A549 (cell line): ENCODE data around the gene MED16. TPM values are rescaled to one million over a fixed set of nuclear protein-coding genes. Genes with fewer than 3 reads are reported as not detected.
"Not testable (repeated sequence)": the region's sequence is repeated elsewhere in the genome, so short reads cannot be mapped to it uniquely, and the experiment has no call there.

Experiments used
- ATAC-seq, 2 experiments: fragments of 200-7000 bp in 1 of 2; fragments of >200 bp in 1 of 2; cut with Nextera tagmentation in 1 of 2; cut with Tn5 transposase in 1 of 2; 3 replicates each; pipeline versions ENCODE4 v1.8.0 to v1.9.1; 2018 to 2020; ENCODE audit warnings: mild to moderate bottlenecking in 1 of 2, moderate library complexity in 1 of 2
- CTCF ChIA-PET: fragments of 300-600 bp; sonication (Branson Sonifier 250); formaldehyde crosslinking; extraction: SDS; loops from one replicate; lab custom pipeline; 2021; ENCODE audit warnings: antibody characterized with exemption, inconsistent platforms; lab: Yijun Ruan, JAX
- POLR2A ChIA-PET: fragments of 350-600 bp; formaldehyde crosslinking; extraction: SDS; loops from one replicate; lab custom pipeline; 2021; ENCODE audit warnings: antibody characterized with exemption, inconsistent platforms; lab: Yijun Ruan, JAX
- DNase-seq, 2 experiments: peaks; one replicate each; pipeline versions ENCODE4 v3.0.0 to v3.0.0-alpha.2; 2011 to 2016; ENCODE audit warnings: low read depth in 1 of 2, low spot score in 1 of 2
- FAIRE-seq: peaks from 2 replicates; lab custom pipeline; 2011; peaks lifted over from hg19 to GRCh38; lab: Jason Lieb, UNC
- H3K27ac ChIP-seq, 2 experiments: fragments of >200 bp; sonication (Bioruptor Twin); formaldehyde crosslinking; 3 replicates each; pipeline ENCODE4 v1.5.1; 2016 to 2017
- H3K4me1 ChIP-seq: fragments of >200 bp; sonication (Bioruptor Twin); formaldehyde crosslinking; 3 replicates; pipeline ENCODE4 v1.6.1; 2016
- H3K4me2 ChIP-seq: fragments of >200 bp; sonication (Bioruptor Twin); formaldehyde crosslinking; 3 replicates; pipeline ENCODE4 v1.6.1; 2016
- H3K4me3 ChIP-seq: fragments of >200 bp; sonication (Bioruptor Twin); formaldehyde crosslinking; 3 replicates; pipeline ENCODE4 v1.5.1; 2016
- H3K9me3 ChIP-seq: fragments of >200 bp; sonication (Bioruptor Twin); formaldehyde crosslinking; 3 replicates; pipeline ENCODE4 v1.6.1; 2016
- CBX2 ChIP-seq: fragments of 200-600 bp; sonication (generic); IDR thresholded peaks from 2 replicates; pipeline ENCODE4 v1.6.1; 2016; ENCODE audit warnings: low read depth, mild to moderate bottlenecking, borderline replicate concordance
- CHD4 ChIP-seq: fragments of 200-600 bp; sonication (generic); IDR thresholded peaks from 2 replicates; pipeline ENCODE4 v1.6.1; 2016; ENCODE audit warnings: antibody characterized with exemption, mild to moderate bottlenecking, borderline replicate concordance
- ELK1 ChIP-seq: fragments of 150-350 bp; IDR thresholded peaks from 2 replicates; pipeline ENCODE4 v1.6.1; 2014; ENCODE audit warnings: low read depth, mild to moderate bottlenecking, low read length
- EP300 ChIP-seq, 2 experiments: fragments of >200 bp; sonication (Bioruptor Twin); formaldehyde crosslinking; IDR thresholded peaks; 2 replicates in 1 of 2; 3 replicates in 1 of 2; pipeline ENCODE4 v1.6.1; 2016 to 2017
- HOXB13 ChIP-seq: fragments of 250-450 bp; sonication (Bioruptor Pico); IDR thresholded peaks from 2 replicates; pipeline ENCODE4 v1.5.0; 2020; ENCODE audit warnings: low read depth, mild to moderate bottlenecking, moderate library complexity
- MAFK ChIP-seq: fragments of 450-650 bp; IDR thresholded peaks from 2 replicates; pipeline ENCODE4 v1.6.1; 2014; ENCODE audit not compliant: partially characterized antibody
- MAZ ChIP-seq: fragments of 150-350 bp; IDR thresholded peaks from 2 replicates; pipeline ENCODE4 v1.6.1; 2014; ENCODE audit warnings: antibody characterized with exemption, low read depth, low read length, borderline replicate concordance
- POLR2AphosphoS2 ChIP-seq: conservative IDR thresholded peaks from 2 replicates; pipeline ENCODE4 v1.6.1; 2012; ENCODE audit warnings: low read length, improper control_type of control experiment, inconsistent platforms
- ZNF302 ChIP-seq: fragments of 250-450 bp; sonication (Bioruptor Pico); IDR thresholded peaks from 2 replicates; pipeline ENCODE4 v1.9.0; 2021; ENCODE audit warnings: inconsistent platforms, mild to moderate bottlenecking, moderate library complexity
- WGBS: methylation state at CpG from one replicate; pipeline ENCODE4 v1.1.6; 2017; ENCODE audit errors: missing lambda C conversion rate; 5-methylcytosine and 5-hydroxymethylcytosine counted together
- polyA plus RNA-seq, 4 experiments: library from polyadenylated mRNA; depleted of rRNA in 3 of 4; stranded (reverse); fragments of >200 nt; fragmentation: RNase III in 1 of 4; extraction: RNeasy Plus Mini Kit Qiagen cat#74134 plus additional on column Dnase treatment in 1 of 4; gene quantifications; 2 replicates in 3 of 4; 3 replicates in 1 of 4; pipeline ENCODE4 v1.2.3, GENCODE V29; 2011 to 2017

Gene MED16
- polyA plus RNA-seq, 2 of the 4 experiments (the other 2 are of a cell fraction) = 8.0 to 12.7 TPM

GRCh38 chr19:879711-880438 lies 13.1 kb downstream of the MED16 start:
- DNase-seq (no peak), FAIRE-seq (no peak), ATAC-seq (peak in 1 of 2 experiments; percentile 34; a peak in 2 of 6 replicates)
- ChIA-PET POLR2A (interaction anchor here (0.6 to 1.2 kb wide), 2 partner anchors 9 to 13 kb away, joined by 3 to 8 read pairs; partner anchors contain the start of gene MED16), CTCF (interaction anchor here (1.5 to 1.8 kb wide), 2 partner anchors 13 to 41 kb away, joined by 4 to 5 read pairs; partner anchors contain the start of genes MED16 and RNU6-9)
- no peak overlapping the region for H3K4me3 ChIP-seq
- 88% methylated on average over 5 of the region's 37 CpGs for WGBS
- no peaks in the 10 kb centered on the region for H3K4me1 ChIP-seq
- H3K4me2 ChIP-seq = no peak overlapping the region
- no peak overlapping the region for H3K27ac ChIP-seq
- H3K9me3 ChIP-seq = no peaks in the 10 kb centered on the region
- TF ChIP-seq MAZ (no peak), CBX2 (no peak), EP300 (IDR thresholded peaks at IDR 0.05) (no peak), ZNF302 (no peak), ELK1 (no peak), MAFK (no peak), CHD4 (no peak), POLR2AphosphoS2 (no peak)

- H3K4me3 ChIP-seq, ATAC-seq, FAIRE-seq, DNase-seq, H3K9me3 ChIP-seq, H3K4me1 ChIP-seq, H3K27ac ChIP-seq, H3K4me2 ChIP-seq: not testable (repeated sequence)
- ChIA-PET POLR2A (interaction anchor here (0.6 to 1.2 kb wide), 4 partner anchors 9 to 126 kb away, joined by 3 to 8 read pairs (median 4); partner anchors contain the start of gene MED16), CTCF (interaction anchor here (0.9 to 1.8 kb wide), 4 partner anchors 14 to 42 kb away, joined by 3 to 5 read pairs (median 4); partner anchors contain the start of genes MED16 and RNU6-9)
- WGBS = 70% methylated on average over 16 of the region's 24 CpGs
Observed at GRCh38 chr19:878751-879561, 14.0 kb downstream of the MED16 start.

GRCh38 chr19:877992-878660 lies 14.9 kb downstream of the MED16 start:
- not testable (repeated sequence) for H3K4me3 ChIP-seq, FAIRE-seq, H3K4me1 ChIP-seq, H3K4me2 ChIP-seq, ATAC-seq, DNase-seq, H3K27ac ChIP-seq, H3K9me3 ChIP-seq
- POLR2A ChIA-PET = interaction anchor here (0.6 kb wide), 1 partner anchor 55 kb away, joined by 5 read pairs; no protein-coding TSS in a partner anchor
- 60% methylated on average over 2 of the region's 23 CpGs for WGBS
- CTCF ChIA-PET = interaction anchor here (0.9 to 1.8 kb wide), 4 partner anchors 14 to 43 kb away, joined by 3 to 5 read pairs (median 4); partner anchors contain the start of genes MED16 and RNU6-9

- Histone ChIP-seq H3K9me3 (no peaks in the 10 kb centered on the region), H3K4me1 (peaks cover 14% of the 10 kb centered on the region), H3K27ac (no peak overlapping the region), H3K4me3 (no peak overlapping the region), H3K4me2 (no peak overlapping the region)
- TF ChIP-seq HOXB13 (CRISPR knock-in tag) = no peak
- 84% methylated on average over 13 of the region's 29 CpGs for WGBS
- POLR2A ChIA-PET = no interaction called here
- CTCF ChIA-PET = interaction anchor here (1.6 kb wide), 1 partner anchor 21 kb away, joined by 3 read pairs; no protein-coding TSS in a partner anchor
- no peak for FAIRE-seq
- DNase-seq = no peak
- ATAC-seq = no peak
Observed at GRCh38 chr19:876780-877314, 16.1 kb downstream of the MED16 start.
